Measurements from ENCODE around the gene IL3RA.
"Not testable (repeated sequence)": the region's sequence is repeated elsewhere in the genome, so short reads cannot be mapped to it uniquely, and the experiment has no call there.

Gene IL3RA

GRCh38 chrX:1398431-1399340 is 62.1 kb downstream of the IL3RA start:
- DNase-seq (ENCODE audit: low read depth in 2 of 2): no peak

GRCh38 chrX:1400049-1400448 is 63.5 kb downstream of the IL3RA start:
- DNase-seq (ENCODE audit: low read depth in 2 of 2): no peak

DNA sequence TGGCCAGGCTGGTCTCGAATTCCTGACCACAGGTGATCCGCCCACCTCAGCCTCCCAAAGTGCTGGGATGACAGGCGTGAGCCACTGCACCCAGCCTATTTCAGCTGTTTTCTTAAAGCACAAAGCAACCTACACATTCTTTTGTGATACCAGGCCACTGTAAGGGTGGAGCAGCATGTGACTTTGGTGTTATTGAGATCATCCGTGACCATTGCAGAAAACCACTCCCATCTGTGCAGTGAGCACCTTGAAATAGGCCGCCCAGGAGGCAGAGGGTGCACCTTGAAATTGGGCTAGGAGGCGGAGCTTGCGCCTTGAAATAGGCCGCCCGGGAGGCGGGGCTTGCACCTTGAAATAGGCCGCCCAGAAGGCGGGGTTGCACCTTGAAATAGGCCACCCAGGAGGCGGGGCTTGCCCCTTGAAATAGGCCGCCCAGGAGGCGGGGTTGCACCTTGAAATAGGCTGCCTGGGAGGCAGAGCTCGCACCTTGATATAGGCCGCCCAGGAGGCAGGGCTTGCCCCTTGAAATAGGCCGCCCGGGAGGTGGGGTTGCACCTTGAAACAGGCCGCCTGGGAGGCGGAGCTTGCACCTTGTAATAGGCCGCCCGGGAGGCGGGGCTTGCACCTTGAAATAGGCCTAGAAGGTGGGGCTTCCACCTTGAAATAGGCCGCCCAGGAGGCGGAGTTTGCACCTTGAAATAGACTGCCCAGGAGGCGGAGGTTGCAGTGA is 64.3 kb downstream of the IL3RA start:
- no peak for DNase-seq (ENCODE audit: low read depth in 2 of 2)

- no peak for DNase-seq (ENCODE audit: low read depth in 2 of 2)
Observed at GRCh38 chrX:1401611-1402430, 65.2 kb downstream of the IL3RA start.

- DNase-seq (ENCODE audit: low read depth in 2 of 2): no peak
Observed at GRCh38 chrX:1403228-1403627, 66.6 kb downstream of the IL3RA start.

DNA sequence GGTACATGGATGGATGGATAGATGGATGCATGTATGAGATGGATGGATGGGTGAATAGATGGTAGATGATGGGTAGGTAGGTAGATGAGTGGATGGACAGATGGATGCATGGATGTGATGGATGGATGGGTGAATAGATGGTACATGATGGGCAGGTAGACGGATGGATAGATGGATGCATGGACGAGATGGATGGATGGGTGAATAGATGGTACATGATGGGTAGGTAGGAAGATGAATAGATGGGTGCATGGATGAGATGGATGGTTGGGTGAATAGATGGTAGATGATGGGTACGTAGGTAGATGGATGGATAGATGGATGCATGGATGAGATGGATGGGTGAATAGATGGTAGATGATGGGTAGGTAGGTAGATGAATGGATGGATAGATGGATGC is 67.3 kb downstream of the IL3RA start:
- not testable (repeated sequence) for DNase-seq (ENCODE audit: low read depth in 2 of 2)

- not testable (repeated sequence) for DNase-seq (ENCODE audit: low read depth in 2 of 2)
Observed at GRCh38 chrX:1405769-1406168, 69.2 kb downstream of the IL3RA start.

DNA sequence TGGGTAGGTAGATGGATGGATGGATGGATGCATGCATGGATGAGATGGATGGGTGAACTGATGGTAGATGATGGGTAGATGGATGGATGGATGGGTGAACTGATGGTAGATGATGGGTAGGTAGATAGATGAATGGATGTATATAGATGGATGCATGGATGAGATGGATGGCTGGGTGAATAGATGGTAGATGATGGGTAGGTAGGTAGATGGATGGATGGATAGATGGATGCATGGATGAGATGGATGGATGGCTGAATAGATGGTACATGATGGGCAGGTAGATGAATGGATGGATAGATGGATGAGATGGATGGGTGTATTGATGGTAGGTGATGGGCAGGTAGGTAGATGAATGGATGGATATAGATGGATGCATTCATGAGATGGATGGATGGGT is 70.5 kb downstream of the IL3RA start:
- no peak for DNase-seq (ENCODE audit: low read depth in 2 of 2)

DNA sequence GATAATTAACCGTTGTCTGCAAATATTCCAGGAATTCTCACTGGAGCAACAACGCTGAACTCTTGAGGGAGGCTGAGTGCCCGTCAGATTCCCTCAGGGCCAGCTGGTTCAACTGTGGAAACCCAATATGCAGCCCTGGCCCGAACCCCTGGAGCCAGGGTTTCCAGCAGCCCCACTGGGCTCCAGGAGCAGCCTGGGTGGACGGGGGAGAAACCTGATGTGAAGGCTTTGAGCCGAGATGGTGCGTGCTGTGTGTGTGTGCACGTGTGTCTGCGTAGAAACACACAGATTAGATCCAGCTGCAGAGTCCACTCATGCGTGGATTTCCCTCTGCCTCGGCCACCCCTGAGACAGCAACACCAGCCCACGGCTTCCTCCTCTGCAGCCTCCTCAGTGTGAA is 74.7 kb downstream of the IL3RA start:
- no peak for DNase-seq (ENCODE audit: low read depth in 2 of 2)

DNA sequence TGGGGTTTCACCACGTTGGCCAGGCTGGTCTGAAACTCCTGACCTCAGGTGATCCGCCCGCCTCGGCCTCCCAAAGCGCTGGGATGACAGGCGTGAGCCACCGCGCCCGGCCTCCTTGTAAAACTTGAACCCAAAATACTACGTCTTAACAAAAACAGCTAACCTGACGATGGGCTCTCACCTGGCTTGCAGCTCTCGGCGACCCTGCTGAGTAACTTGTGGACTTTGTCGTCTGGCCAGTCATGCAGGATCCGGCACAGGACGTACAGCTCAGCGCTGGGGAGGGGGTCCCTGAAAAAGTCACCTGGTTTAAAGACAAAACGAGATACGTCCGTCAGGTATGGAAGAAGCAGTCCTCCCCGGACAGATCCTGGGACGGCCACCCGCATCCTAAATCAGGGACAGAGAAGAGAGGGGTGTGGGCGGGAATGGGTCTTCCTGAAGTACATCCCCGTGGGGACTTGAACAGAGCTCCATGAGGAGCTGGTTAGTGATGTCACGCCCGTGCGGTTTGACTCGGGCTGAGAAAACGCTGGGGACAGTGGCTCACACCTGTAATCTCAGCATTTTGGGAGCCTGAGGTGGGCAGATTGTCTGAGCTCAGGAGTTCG is 76.1 kb downstream of the IL3RA start:
- DNase-seq (ENCODE audit: low read depth in 2 of 2): no peak

GRCh38 chrX:1416327-1416784 is 79.8 kb downstream of the IL3RA start:
- no peak for DNase-seq (ENCODE audit: low read depth in 2 of 2)

DNA sequence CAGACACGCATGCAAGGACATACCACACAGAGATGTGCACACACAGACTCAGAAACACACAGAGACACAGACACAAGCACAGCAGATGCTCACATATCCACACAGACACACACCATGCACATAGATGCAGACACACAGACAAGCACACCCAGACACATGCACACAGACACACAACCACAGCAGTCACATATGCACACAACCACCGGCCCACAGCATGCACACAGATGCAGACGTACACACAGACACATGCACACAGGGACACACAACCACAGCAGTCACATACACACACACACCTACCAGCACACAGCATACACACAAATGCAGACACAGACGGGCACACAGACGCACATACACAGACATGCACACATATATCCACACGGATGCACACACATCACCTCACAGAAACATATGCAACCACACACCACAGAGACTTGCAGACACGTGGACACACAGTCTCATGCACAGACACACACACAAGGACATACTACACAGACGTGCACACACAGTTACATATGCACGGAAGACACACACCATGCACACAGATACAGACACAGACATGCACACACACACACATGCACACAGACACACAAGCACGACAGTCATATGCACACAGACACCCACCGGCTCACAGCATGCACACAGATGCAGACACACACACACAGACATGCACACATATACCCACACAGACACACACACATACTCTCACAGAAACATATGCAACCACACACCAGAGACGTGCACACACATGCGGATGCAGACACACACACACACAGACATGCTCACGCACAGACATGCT is 80.6 kb downstream of the IL3RA start:
- no peak for DNase-seq (ENCODE audit: low read depth in 2 of 2)

DNA sequence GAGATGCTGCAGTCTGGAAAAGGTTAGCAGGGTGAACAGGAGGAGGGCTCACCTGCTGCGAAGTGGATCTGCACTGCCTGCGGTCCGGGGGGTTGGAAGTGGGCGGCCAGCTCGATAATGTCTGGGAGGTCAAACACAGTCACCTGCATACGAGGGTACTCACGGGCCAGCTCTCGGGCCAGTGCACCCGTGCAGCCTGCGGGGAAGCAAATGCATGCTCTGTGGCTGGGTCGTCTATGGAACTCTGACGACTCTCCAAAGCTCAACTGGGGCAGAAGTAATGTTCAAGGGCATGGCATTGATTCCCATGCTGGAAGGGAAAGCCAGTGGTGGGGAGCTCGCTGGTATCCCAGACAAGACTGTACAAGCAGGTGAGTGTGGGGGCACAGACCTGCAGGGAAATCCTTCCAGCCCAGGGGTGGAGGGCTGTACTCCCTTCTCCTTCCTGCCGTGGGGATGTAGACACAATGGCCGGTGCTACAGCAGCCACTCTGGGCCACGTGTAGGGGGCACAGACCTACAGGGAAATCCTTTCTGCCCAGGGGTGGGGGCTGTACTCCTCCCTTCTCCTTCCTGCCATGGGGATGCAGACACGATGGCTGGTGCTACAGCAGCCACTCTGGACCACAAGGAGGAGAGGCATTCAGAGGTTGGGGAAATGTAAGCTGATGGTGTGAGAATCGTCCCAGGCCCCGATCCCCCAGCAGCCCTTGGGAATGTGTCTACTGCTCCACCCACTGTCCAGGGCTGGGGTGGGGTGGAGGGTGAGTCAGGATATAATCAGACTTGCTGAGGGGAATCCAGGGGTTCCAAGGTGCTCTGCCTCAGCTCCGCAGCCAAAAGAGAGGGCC is 81.6 kb downstream of the IL3RA start:
- no peak for DNase-seq (ENCODE audit: low read depth in 2 of 2)

DNA sequence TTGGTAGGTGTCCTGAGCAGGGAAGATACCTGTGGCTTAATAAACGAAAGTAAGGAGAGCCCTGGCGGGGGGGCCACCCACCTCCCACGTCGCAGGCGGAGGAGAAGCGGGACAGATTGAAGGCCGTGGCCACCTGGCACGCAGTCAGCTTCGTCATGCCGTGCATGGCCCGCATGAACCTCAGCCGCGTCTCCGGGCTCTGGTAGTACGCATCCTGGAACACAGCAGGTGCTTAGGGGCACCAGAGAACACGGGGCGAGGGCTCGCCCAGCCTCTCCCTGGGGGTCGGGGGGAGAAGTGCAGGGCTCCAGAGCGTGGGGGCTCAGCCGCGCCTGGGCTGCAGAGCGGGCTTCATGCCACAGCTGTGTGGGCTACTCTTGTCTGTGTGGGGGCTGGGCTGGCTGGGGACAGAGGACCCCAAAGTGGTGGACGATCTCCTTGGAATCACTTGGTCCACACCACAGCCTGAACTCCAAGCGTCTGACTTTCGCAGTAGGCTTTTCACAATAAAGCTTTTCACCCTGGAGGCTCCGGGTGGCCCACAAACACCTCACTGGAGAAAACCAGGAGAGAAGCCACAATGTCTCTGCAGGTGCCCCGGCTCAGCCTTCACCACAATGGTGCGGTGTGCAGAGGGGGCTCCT is 82.4 kb downstream of the IL3RA start:
- DNase-seq (ENCODE audit: low read depth in 2 of 2): no peak

DNA sequence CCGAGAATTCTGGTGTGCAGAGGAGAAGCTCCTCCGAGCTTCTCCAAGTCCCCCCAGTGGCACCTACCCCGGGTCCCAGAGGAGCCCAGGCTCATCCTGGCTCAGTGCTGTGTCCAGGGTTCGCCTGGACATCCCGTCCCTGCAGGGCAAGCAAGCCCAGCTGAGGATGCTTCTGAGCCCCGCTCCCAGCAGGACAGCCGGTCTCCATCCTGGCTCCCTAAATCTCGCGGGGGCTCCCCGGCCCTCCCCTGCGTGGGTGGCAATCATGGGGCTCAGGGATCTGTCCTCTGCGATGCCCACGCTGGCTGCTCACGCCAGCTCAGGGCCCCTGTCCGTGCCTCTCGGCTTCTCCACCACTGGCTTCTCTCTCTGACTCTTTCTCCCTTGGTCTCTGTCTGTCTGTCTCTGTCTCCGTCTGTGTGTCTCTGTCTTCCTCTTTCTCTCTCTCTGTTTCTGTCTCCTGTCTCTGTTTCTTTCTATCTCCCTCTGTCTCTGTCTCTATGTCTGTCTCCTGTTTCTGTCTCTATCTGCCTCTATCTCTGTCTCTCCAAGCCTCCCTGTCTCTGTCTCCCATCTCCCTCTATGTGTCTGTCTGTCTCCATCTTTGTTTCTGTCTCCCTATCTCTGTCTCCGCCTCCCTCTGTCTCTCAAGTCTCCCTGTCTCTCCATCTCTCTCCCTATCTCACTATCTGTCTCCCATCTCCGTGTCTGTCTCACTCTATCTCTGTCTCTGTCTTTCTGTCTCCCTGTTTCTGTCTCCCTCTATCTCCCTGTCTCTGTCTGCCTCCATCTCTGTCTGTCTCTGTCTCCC is 83.2 kb downstream of the IL3RA start:
- no peak for DNase-seq (ENCODE audit: low read depth in 2 of 2)

GRCh38 chrX:1420371-1420770 is 83.8 kb downstream of the IL3RA start:
- no peak for DNase-seq (ENCODE audit: low read depth in 2 of 2)

DNA sequence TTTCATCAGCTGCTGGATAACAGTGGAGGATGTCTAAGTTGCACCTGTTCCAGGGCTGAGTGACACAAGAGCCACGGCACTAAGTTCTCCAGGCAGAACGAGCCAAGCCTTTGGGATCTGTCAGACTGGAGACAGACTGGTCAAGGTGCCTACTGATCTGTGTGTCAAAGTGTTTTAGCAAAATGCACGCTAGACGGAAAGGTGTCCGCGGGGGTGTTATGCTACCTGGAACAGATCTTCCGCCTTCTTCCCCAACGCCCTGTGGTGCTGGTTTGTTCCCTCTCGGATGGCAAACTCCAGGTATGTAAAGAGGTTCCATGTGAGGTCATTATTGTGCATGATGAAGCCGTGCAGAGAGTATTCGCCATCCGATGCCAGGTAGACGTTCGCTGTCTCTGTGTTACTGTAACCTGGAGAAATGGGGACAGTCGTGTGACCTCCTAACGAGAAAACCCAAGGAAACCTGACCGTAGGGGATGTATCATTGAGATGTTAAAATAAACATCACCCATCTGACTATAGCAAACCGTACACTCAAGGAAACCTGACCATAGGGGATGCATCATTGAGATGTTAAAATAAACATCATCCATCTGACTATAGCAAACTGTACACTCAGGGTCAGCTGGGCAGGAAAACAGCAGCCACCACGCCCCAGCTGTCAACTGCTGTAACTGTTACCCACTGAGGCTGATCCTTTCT is 85.0 kb downstream of the IL3RA start:
- DNase-seq (ENCODE audit: low read depth in 2 of 2): no peak

DNA sequence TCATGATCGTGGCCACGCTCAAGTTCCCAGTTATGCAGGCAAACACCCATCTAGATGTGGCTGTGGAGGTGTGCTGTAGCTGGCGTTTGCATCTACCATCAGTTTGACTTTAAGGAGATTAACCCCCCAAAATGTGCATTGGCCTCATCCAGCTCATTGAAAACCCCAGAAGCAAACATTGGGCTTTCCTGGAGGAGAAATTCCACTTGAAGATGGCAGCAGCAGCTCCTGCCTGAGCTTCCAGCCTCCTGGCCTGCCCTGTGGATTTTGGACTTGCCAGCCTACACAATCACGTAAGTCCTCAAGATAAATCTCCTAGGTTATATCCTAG is 85.5 kb downstream of the IL3RA start:
- DNase-seq (ENCODE audit: low read depth in 2 of 2): no peak
